ENCODE data around the gene NGF. TPM values are rescaled to one million over a fixed set of nuclear protein-coding genes. Genes with fewer than 3 reads are reported as not detected.

The NGF gene
- polyA plus RNA-seq, 1 experiment: 6.7 TPM

DNA sequence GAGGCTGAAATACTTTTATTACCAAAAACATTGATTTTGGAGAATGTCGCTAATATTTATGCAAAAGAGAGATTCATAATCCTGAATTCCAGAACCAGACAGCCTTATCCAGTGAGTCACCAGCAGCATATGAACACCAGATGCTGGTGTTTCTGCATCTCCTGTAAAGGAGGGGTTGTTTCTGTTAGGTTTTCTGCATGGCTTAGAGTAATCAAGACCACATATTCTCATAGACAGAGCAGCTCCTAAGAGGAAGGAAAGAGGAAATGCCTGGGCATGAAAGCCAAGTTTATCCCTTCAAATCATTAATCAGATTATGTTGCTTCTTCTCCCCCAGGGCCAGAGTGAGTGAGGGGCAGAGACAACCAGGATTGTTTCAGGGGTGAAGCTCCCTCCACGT lies 86.2 kb downstream of the NGF start:
- ChIA-PET CTCF (interaction anchor here (0.6 to 1.2 kb wide), 5 partner anchors 8 to 343 kb away, joined by 3 to 5 read pairs (median 4); no protein-coding TSS in a partner anchor), POLR2A (interaction anchor here (0.6 to 2.0 kb wide), 5 partner anchors 24 to 203 kb away, joined by 4 to 16 read pairs (median 4); no protein-coding TSS in a partner anchor)

DNA sequence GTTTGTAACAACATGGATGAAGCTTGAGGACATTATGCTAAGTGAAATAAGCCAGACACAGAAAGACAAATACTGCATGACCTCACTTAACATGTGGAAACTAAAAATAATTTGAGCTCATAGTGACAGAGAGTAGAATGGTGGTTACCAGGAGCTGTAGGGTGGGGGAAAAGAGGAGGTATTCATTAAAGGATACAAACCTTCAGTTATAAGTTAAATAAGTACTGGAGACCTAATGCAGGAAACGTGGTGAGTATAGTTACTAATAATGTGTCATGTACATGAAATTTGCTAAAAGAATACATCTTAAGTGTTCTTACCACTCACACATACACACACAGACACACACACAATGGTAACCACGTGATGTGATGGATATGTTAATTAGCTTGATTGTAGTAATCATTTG lies 86.7 kb downstream of the NGF start:
- Histone ChIP-seq H3K27me3 (ENCODE audit: control insufficient read depth, insufficient read depth, low read length) (no peaks in the 10 kb centered on the region), H3K27ac (ENCODE audit: low read depth, low read length) (peak overlapping the region; percentile 40), H3K4me3 (ENCODE audit: low read depth, low read length) (no peak overlapping the region), H3K9me3 (ENCODE audit: control insufficient read depth, insufficient read depth, low read length) (no peaks in the 10 kb centered on the region)
- TF ChIP-seq, protein P1, sequence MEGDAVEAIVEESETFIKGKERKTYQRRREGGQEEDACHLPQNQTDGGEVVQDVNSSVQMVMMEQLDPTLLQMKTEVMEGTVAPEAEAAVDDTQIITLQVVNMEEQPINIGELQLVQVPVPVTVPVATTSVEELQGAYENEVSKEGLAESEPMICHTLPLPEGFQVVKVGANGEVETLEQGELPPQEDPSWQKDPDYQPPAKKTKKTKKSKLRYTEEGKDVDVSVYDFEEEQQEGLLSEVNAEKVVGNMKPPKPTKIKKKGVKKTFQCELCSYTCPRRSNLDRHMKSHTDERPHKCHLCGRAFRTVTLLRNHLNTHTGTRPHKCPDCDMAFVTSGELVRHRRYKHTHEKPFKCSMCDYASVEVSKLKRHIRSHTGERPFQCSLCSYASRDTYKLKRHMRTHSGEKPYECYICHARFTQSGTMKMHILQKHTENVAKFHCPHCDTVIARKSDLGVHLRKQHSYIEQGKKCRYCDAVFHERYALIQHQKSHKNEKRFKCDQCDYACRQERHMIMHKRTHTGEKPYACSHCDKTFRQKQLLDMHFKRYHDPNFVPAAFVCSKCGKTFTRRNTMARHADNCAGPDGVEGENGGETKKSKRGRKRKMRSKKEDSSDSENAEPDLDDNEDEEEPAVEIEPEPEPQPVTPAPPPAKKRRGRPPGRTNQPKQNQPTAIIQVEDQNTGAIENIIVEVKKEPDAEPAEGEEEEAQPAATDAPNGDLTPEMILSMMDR (IDR thresholded peaks at IDR 0.05; ENCODE audit: low read depth, low read length): no peak
- POLR2A ChIA-PET: interaction anchor here (0.6 to 2.0 kb wide), 6 partner anchors 24 to 1358 kb away, joined by 3 to 16 read pairs (median 4); no protein-coding TSS in a partner anchor
- DNase-seq (ENCODE audit: low read depth, low spot score): peak; percentile 27
- CTCF ChIA-PET: interaction anchor here (0.6 to 1.2 kb wide), 5 partner anchors 9 to 344 kb away, joined by 3 to 5 read pairs (median 4); no protein-coding TSS in a partner anchor

More for the DNA sequence above, 86.2 kb downstream of the NGF start:
- Histone ChIP-seq H3K9me3 (ENCODE audit: control insufficient read depth, insufficient read depth, low read length) (no peaks in the 10 kb centered on the region), H3K4me3 (ENCODE audit: low read depth, low read length) (no peak overlapping the region; the same call in 1 of the 2 replicates), H3K27me3 (ENCODE audit: control insufficient read depth, insufficient read depth, low read length) (no peaks in the 10 kb centered on the region), H3K27ac (ENCODE audit: low read depth, low read length) (peak overlapping the region; percentile 77)
- TF ChIP-seq, protein P1 (IDR thresholded peaks at IDR 0.05; ENCODE audit: low read depth, low read length): no peak
- DNase-seq (ENCODE audit: low read depth, low spot score): peak; percentile 84

DNA sequence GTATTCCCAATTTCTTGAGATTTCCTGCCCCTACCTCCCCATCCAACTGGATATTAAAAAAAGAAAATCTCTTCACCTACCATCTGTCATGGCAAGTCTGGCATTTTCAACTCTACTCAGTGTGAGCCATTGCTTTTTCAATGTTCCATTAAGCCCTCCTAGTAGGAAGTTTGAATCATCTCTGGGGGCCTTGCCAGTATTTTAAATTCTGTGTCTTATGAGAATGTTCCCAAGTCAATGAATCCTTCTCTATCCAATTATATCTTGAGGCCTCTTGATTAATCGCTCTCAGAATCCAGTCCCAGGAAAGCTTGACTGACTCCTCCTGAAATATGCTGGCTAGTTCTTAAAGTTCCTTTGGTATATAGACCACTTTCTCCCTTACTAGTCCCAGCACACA lies 91.5 kb downstream of the NGF start:
- TF ChIP-seq, protein P1 (IDR thresholded peaks at IDR 0.05; ENCODE audit: low read depth, low read length): no peak
- DNase-seq (ENCODE audit: low read depth, low spot score): no peak
- Histone ChIP-seq H3K27ac (ENCODE audit: low read depth, low read length) (no peak overlapping the region), H3K4me3 (ENCODE audit: low read depth, low read length) (no peak overlapping the region), H3K9me3 (ENCODE audit: control insufficient read depth, insufficient read depth, low read length) (no peaks in the 10 kb centered on the region), H3K27me3 (ENCODE audit: control insufficient read depth, insufficient read depth, low read length) (no peaks in the 10 kb centered on the region)
- POLR2A ChIA-PET: no interaction called here
- CTCF ChIA-PET: no interaction called here

DNA sequence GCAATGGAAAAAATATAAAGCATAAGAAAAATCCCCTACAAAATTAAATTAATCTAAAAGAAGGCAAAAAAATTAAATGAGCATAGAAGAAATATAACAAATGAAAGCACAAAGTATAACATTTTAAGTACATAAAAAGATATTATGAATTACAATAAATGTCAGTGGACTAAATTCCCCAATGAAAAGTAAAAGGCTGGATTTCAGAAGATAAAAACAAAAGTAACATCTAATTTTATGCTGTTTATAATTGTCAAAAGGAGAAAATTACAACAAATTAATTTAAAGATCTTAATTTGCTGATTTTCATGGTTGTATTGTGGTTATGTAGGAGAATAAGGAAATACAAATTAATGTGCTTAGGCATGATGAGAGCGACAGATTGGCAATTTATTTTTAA lies 92.8 kb downstream of the NGF start:
- Histone ChIP-seq H3K27ac (ENCODE audit: low read depth, low read length) (no peak overlapping the region), H3K9me3 (ENCODE audit: control insufficient read depth, insufficient read depth, low read length) (no peaks in the 10 kb centered on the region), H3K4me3 (ENCODE audit: low read depth, low read length) (no peak overlapping the region), H3K27me3 (ENCODE audit: control insufficient read depth, insufficient read depth, low read length) (no peaks in the 10 kb centered on the region)
- ChIA-PET POLR2A (no interaction called here), CTCF (no interaction called here)
- TF ChIP-seq, protein P1 (IDR thresholded peaks at IDR 0.05; ENCODE audit: low read depth, low read length): no peak
- no peak for DNase-seq (ENCODE audit: low read depth, low spot score)

DNA sequence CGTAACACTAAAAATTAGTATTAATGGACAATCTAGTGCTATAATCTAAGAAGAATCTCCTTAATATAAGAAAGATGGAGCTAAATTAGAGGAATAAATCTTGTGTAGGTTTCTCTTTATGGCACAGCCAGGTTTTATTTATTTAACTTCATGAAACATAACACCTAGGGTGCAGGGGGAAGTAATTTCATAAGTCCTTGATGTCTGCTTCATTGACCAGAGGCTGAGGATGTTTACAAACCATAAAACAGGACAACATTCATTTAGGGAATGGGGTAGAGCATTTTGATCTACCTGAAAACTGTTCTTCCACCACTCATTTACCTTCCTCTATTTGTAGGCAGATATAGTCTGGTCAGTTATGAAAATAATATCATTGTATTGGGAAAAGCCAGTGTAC lies 95.5 kb downstream of the NGF start:
- Histone ChIP-seq H3K4me3 (ENCODE audit: low read depth, low read length) (no peak overlapping the region), H3K27ac (ENCODE audit: low read depth, low read length) (no peak overlapping the region), H3K27me3 (ENCODE audit: control insufficient read depth, insufficient read depth, low read length) (no peaks in the 10 kb centered on the region), H3K9me3 (ENCODE audit: control insufficient read depth, insufficient read depth, low read length) (no peaks in the 10 kb centered on the region)
- TF ChIP-seq, protein P1 (IDR thresholded peaks at IDR 0.05; ENCODE audit: low read depth, low read length): no peak
- ChIA-PET POLR2A (no interaction called here), CTCF (interaction anchor here (0.7 kb wide), 1 partner anchor 100 kb away, joined by 4 read pairs; no protein-coding TSS in a partner anchor)
- DNase-seq (ENCODE audit: low read depth, low spot score): no peak

Measured in AG04450 (cell line).